Testis (tissue), 2 donors: ENCODE data around the gene ANO1.

Experiments used
- POLR2A ChIP-seq: fragments of 450-650 bp; IDR thresholded peaks from one replicate; pipeline ENCODE4 v1.6.1; 2017; ENCODE audit warnings: antibody characterized with exemption, mild to moderate bottlenecking, moderate library complexity
- TF ChIP-seq, protein P1 (sequence below), 3 experiments: fragments of 450-650 bp in 2 of 3; fragments of 200-600 bp in 1 of 3; sonication (generic) in 1 of 3; IDR thresholded peaks; one replicate each; pipeline ENCODE4 v1.5.1; 2016 to 2019; ENCODE audit warnings: antibody characterized with exemption in 3 of 3, mild to moderate bottlenecking in 2 of 3, moderate library complexity in 1 of 3

DNA sequence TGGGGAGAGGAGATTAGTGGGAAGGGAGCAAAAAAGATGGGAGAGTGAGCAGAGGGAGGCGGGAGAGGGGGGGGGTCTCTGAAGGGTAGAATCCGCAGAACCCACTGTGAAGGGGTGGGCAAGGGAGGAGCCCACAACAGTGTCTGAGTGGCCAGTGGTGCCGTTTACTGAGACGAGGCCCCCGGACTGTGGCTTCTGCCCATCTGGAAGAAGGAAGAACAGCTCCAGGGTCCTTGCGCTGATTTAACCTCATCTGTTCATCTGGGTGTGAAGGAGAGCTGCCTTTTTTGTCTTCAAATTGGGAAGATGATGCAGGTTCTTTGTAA is 45.7 kb upstream of the ANO1 start:
- TF ChIP-seq, protein P1, sequence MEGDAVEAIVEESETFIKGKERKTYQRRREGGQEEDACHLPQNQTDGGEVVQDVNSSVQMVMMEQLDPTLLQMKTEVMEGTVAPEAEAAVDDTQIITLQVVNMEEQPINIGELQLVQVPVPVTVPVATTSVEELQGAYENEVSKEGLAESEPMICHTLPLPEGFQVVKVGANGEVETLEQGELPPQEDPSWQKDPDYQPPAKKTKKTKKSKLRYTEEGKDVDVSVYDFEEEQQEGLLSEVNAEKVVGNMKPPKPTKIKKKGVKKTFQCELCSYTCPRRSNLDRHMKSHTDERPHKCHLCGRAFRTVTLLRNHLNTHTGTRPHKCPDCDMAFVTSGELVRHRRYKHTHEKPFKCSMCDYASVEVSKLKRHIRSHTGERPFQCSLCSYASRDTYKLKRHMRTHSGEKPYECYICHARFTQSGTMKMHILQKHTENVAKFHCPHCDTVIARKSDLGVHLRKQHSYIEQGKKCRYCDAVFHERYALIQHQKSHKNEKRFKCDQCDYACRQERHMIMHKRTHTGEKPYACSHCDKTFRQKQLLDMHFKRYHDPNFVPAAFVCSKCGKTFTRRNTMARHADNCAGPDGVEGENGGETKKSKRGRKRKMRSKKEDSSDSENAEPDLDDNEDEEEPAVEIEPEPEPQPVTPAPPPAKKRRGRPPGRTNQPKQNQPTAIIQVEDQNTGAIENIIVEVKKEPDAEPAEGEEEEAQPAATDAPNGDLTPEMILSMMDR (IDR thresholded peaks at IDR 0.05) = no peak
- no peak for TF ChIP-seq POLR2A
